ENCODE results near the gene GAB2. TPM values are rescaled to one million over a fixed set of nuclear protein-coding genes. Genes with fewer than 3 reads are reported as not detected.

GAB2 gene
- total RNA-seq, 1 donor from 2014 or later = 22.4 TPM

DNA sequence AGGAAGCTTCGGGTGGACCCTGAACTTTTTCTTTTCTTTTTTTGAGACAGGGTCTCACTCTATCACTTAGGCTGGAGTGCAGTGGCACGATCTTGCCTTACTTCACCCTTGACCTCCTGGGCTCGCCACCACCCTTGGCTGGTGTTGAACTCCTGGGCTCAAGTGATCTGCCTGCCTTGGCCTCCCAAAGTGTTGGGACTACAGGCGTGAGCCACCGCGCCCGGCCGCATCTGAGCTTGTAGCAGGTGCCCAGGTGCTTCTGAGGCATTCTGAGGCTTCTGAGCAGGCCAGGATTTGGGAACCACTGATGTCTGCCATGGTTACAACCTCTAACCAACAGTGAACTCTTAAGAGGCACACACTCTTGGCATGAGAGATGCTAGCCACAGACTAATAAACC, 223.8 kb downstream of the GAB2 start:
- H3K4me1 Mint-ChIP-seq = peaks cover 18% of the 10 kb centered on the region
- intact Hi-C loops (cut with micrococcal nuclease) = no loop called here
- no peaks in the 10 kb centered on the region for H3K27me3 Mint-ChIP-seq
- H3K4me3 Mint-ChIP-seq = no peak overlapping the region
- no peaks in the 10 kb centered on the region for H3K36me3 Mint-ChIP-seq (ENCODE audit: low read depth)
- TF ChIP-seq, protein P1, sequence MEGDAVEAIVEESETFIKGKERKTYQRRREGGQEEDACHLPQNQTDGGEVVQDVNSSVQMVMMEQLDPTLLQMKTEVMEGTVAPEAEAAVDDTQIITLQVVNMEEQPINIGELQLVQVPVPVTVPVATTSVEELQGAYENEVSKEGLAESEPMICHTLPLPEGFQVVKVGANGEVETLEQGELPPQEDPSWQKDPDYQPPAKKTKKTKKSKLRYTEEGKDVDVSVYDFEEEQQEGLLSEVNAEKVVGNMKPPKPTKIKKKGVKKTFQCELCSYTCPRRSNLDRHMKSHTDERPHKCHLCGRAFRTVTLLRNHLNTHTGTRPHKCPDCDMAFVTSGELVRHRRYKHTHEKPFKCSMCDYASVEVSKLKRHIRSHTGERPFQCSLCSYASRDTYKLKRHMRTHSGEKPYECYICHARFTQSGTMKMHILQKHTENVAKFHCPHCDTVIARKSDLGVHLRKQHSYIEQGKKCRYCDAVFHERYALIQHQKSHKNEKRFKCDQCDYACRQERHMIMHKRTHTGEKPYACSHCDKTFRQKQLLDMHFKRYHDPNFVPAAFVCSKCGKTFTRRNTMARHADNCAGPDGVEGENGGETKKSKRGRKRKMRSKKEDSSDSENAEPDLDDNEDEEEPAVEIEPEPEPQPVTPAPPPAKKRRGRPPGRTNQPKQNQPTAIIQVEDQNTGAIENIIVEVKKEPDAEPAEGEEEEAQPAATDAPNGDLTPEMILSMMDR (IDR thresholded peaks at IDR 0.05) = no peak
- ATAC-seq (ENCODE audit: low read depth) (no peak), DNase-seq (no peak)
- POLR2A ChIA-PET = interaction anchor here (0.6 kb wide), 1 partner anchor 238 kb away, joined by 6 read pairs; no protein-coding TSS in a partner anchor
- H3K9me3 Mint-ChIP-seq = no peaks in the 10 kb centered on the region
- CTCF ChIA-PET = no interaction called here
- no peak overlapping the region for H3K27ac Mint-ChIP-seq

DNA sequence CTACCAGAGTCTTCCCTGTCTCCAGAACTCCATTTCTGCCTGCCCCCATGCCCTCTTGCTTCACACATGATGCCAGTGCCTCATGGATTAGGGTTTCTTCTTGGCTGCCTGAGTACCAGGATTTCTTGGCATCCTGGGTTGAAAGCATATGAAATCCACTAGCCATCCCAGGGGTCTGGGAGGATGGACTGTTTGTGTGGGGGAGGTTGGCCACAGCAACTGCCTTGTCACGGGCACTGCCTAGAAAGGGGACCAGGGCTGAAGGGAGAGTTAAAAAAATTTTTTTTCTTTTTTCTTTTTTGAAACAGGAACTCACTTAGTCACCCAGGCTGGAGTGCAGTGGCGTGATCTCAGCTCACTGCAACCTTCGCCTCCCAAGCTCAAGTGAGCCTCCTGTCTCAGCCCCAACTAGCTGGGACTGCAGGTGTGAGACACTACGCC, 224.7 kb downstream of the GAB2 start:
- Mint-ChIP-seq H3K27me3 (no peaks in the 10 kb centered on the region), H3K9me3 (no peaks in the 10 kb centered on the region), H3K4me3 (no peak overlapping the region), H3K4me1 (peaks cover 21% of the 10 kb centered on the region), H3K27ac (no peak overlapping the region), H3K36me3 (ENCODE audit: low read depth) (peaks cover 5% of the 10 kb centered on the region)
- TF ChIP-seq, protein P1 (IDR thresholded peaks at IDR 0.05) = no peak
- ATAC-seq (ENCODE audit: low read depth) = no peak
- DNase-seq = no peak
- CTCF ChIA-PET = no interaction called here
- POLR2A ChIA-PET = interaction anchor here (0.6 kb wide), 1 partner anchor 239 kb away, joined by 6 read pairs; no protein-coding TSS in a partner anchor
- intact Hi-C loops (cut with micrococcal nuclease) = no loop called here

DNA sequence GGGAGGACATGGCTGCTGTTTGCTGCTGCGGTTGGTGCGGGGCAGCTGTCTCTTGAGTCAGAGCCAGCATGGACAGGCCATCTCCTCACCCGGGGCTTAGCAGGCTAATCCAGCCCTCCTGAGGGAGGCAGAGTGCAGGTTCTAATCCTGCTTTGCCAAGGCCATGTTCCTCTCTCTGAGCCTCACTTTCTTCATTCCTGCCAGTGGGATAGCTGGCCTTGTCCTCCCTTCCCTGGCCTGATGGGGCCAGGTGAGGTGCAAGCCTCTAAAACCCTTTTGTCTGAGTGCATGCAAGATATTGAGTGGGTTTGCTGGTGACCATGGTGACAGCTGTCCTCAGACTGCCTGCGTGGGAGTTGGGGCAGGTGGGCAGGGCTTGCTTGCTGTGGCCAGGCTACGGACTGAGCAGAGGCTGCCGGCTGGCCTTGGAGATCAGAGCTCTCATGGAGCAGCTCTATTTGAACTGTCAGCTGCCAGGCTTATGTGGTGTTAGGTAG, 225.3 kb downstream of the GAB2 start:
- Mint-ChIP-seq H3K36me3 (ENCODE audit: low read depth) (peaks cover 7% of the 10 kb centered on the region), H3K27ac (no peak overlapping the region), H3K27me3 (no peaks in the 10 kb centered on the region), H3K9me3 (no peaks in the 10 kb centered on the region), H3K4me1 (peaks cover 27% of the 10 kb centered on the region), H3K4me3 (no peak overlapping the region)
- intact Hi-C loops (cut with micrococcal nuclease) = no loop called here
- no peak for DNase-seq
- POLR2A ChIA-PET = no interaction called here
- CTCF ChIA-PET = no interaction called here
- TF ChIP-seq, protein P1 (IDR thresholded peaks at IDR 0.05) = no peak
- ATAC-seq (ENCODE audit: low read depth) = no peak

- Mint-ChIP-seq H3K27me3 (no peaks in the 10 kb centered on the region), H3K4me3 (peak overlapping the region; percentile 25), H3K36me3 (ENCODE audit: low read depth) (peaks cover 7% of the 10 kb centered on the region), H3K27ac (no peak overlapping the region), H3K4me1 (peaks cover 36% of the 10 kb centered on the region), H3K9me3 (no peaks in the 10 kb centered on the region)
- TF ChIP-seq, protein P1 (IDR thresholded peaks at IDR 0.05) = no peak
- DNase-seq = no peak
- intact Hi-C loops (cut with micrococcal nuclease) = no loop called here
- POLR2A ChIA-PET = interaction anchor here (3.3 kb wide), 1 partner anchor 52 kb away, joined by 25 read pairs; the partner anchor contains the start of gene ALG8
- ATAC-seq (ENCODE audit: low read depth) = no peak
- CTCF ChIA-PET = no interaction called here
Observed at GRCh38 chr11:78190871-78191538, 226.6 kb downstream of the GAB2 start.

- TF ChIP-seq, protein P1 (IDR thresholded peaks at IDR 0.05) = no peak
- POLR2A ChIA-PET = interaction anchor here (3.3 kb wide), 1 partner anchor 51 kb away, joined by 25 read pairs; the partner anchor contains the start of gene ALG8
- DNase-seq (no peak), ATAC-seq (ENCODE audit: low read depth) (no peak)
- H3K4me1 Mint-ChIP-seq = peaks cover 36% of the 10 kb centered on the region
- H3K27ac Mint-ChIP-seq = no peak overlapping the region
- H3K4me3 Mint-ChIP-seq = peak overlapping the region; percentile 56
- intact Hi-C loops (cut with micrococcal nuclease) = no loop called here
- H3K9me3 Mint-ChIP-seq = no peaks in the 10 kb centered on the region
- no peaks in the 10 kb centered on the region for H3K27me3 Mint-ChIP-seq
- peaks cover 7% of the 10 kb centered on the region for H3K36me3 Mint-ChIP-seq (ENCODE audit: low read depth)
- CTCF ChIA-PET = no interaction called here
Observed at GRCh38 chr11:78190374-78190773, 227.2 kb downstream of the GAB2 start.
